Measurements from ENCODE around the gene NACA2.
"Not testable (repeated sequence)": the region's sequence is repeated elsewhere in the genome, so short reads cannot be mapped to it uniquely, and the experiment has no call there.

NACA2 gene

DNA sequence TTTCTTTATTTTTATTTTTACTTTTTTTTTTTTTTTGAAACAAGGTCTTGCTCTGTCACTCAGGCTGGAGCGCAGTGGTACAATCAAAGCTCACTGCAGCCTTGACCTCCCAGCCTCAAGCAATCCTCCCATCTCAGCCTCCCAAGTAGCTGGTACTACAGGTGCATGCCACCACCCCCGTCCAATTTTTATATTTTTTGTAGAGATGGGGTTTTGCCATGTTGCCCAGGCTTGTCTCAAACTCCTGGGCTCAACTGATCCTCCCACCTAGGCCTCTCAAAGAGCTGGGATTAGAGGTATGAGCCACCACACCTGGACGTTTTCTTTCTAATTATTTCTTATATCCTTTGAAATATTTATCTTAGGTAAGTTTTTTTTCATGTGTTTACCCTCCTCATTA lies 4.4 kb downstream of the NACA2 start:
- not testable (repeated sequence) for H3K4me3 ChIP-seq (ENCODE audit: low read length in 2 of 2); H3K9ac ChIP-seq (ENCODE audit: low read length in 2 of 2); H3K36me3 ChIP-seq (ENCODE audit: control insufficient read depth in 2 of 2, insufficient read depth in 2 of 2, low read length in 2 of 2); H3K27me3 ChIP-seq (ENCODE audit: control insufficient read depth in 1 of 2, insufficient read depth in 2 of 2, low read length in 2 of 2); H3K27ac ChIP-seq (ENCODE audit: low read length); H3K9me3 ChIP-seq (ENCODE audit: control insufficient read depth in 2 of 2, low read length in 2 of 2); H3K4me1 ChIP-seq (ENCODE audit: control insufficient read depth, insufficient read depth, low read length)

DNA sequence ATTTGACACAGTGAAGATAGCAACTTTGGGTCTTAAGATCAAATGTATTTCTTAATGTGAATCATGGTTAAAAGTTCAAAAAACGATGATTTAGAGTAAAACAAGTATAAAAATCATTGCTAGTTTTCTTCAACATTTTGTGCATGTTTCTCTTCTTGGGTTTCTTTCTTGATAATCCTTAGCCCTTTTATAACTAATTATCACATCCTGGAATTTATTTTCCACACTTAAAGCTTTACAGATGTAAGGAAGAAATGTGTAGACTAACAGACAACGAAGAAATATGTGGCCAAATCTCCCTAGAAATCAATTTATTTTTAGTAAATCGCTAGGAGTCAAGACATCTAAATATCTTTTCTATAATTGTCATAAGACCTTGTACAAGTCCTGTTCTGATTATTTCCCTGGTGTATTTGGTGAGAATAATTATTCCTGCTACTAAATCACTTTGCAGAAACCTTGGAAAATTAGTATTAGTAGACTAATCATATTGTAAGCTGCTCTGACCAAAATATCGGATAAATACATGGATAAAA lies 4.9 kb downstream of the NACA2 start:
- Histone ChIP-seq H3K9me3 (ENCODE audit: control insufficient read depth in 2 of 2, low read length in 2 of 2) (no peaks in the 10 kb centered on the region), H3K9ac (ENCODE audit: low read length in 2 of 2) (no peak overlapping the region), H3K27me3 (ENCODE audit: control insufficient read depth in 1 of 2, insufficient read depth in 2 of 2, low read length in 2 of 2) (no peaks in the 10 kb centered on the region), H3K27ac (ENCODE audit: low read length) (no peak overlapping the region), H3K36me3 (ENCODE audit: control insufficient read depth in 2 of 2, insufficient read depth in 2 of 2, low read length in 2 of 2) (no peaks in the 10 kb centered on the region), H3K4me3 (ENCODE audit: low read length in 2 of 2) (no peak overlapping the region), H3K4me1 (ENCODE audit: control insufficient read depth, insufficient read depth, low read length) (no peaks in the 10 kb centered on the region)

DNA sequence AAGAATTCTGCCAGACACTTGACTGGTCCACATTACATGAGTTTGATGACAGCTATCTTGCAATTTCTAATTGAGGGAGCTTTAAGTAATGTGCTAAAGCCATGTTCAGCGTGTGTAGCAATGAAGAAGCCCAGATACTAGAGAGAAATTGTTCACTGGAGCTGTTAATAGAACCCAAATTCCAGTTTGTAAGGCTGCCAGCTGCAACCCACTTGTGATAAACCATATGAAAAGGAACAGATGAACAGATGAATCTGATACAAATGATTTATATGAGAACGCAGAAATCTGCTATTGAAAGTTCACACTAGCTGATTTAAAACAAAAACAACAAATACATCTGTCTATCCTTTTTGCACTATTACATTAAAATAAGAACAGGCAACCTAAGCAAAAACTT lies 6.2 kb downstream of the NACA2 start:
- Histone ChIP-seq H3K27me3 (ENCODE audit: control insufficient read depth in 1 of 2, insufficient read depth in 2 of 2, low read length in 2 of 2) (no peaks in the 10 kb centered on the region), H3K4me3 (ENCODE audit: low read length in 2 of 2) (no peak overlapping the region), H3K9ac (ENCODE audit: low read length in 2 of 2) (no peak overlapping the region), H3K4me1 (ENCODE audit: control insufficient read depth, insufficient read depth, low read length) (no peaks in the 10 kb centered on the region), H3K27ac (ENCODE audit: low read length) (no peak overlapping the region), H3K36me3 (ENCODE audit: control insufficient read depth in 2 of 2, insufficient read depth in 2 of 2, low read length in 2 of 2) (no peaks in the 10 kb centered on the region), H3K9me3 (ENCODE audit: control insufficient read depth in 2 of 2, low read length in 2 of 2) (no peaks in the 10 kb centered on the region)

DNA sequence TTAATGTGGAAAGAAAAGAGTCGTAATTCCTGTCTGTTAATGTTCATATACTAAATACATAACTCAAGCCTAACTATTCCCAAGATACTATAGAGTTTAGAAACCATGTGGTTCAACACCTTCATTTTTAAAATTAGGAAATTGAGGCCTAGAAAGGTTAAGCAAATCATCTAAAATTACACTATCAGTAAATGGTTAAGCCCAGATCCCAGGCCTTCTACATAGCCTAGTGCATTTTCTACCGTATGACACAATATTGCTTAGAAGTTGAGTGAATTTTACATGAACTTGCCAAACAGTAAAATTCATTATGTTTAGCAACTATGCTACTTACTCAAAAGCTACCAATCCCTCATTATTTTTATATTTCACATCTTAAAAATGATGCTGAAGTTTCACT lies 6.8 kb downstream of the NACA2 start:
- Histone ChIP-seq H3K27ac (ENCODE audit: low read length) (no peak overlapping the region), H3K9ac (ENCODE audit: low read length in 2 of 2) (no peak overlapping the region), H3K4me1 (ENCODE audit: control insufficient read depth, insufficient read depth, low read length) (no peaks in the 10 kb centered on the region), H3K27me3 (ENCODE audit: control insufficient read depth in 1 of 2, insufficient read depth in 2 of 2, low read length in 2 of 2) (no peaks in the 10 kb centered on the region), H3K9me3 (ENCODE audit: control insufficient read depth in 2 of 2, low read length in 2 of 2) (no peaks in the 10 kb centered on the region), H3K4me3 (ENCODE audit: low read length in 2 of 2) (no peak overlapping the region), H3K36me3 (ENCODE audit: control insufficient read depth in 2 of 2, insufficient read depth in 2 of 2, low read length in 2 of 2) (no peaks in the 10 kb centered on the region)

DNA sequence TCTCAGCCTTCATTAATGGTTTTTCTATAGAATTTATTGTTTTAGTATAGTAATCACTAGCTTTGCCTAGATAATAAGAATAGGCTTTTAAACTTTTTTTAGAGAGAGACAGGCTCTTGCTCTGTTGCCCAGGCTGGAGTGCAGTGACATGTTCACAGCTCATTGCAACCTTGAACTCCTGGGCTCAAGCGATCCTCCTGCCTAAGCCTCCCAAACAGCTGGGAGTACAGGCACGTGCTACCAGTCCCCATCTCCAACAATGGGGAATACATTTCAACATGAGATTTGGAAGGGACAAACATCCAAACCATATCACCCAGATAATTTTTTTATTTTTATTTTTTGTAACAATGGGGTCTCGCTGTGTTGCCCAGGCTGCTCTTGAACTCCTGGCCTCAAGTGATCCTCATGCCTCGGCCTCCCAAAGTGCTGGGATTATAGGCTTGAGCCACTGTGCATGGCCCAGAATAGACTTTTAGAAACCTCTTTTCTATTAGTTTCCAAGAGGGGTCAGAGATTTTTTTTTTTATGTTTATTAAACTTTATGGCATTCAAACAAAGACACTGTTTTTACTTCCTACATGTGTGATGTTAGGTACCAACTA lies 7.3 kb downstream of the NACA2 start:
- Histone ChIP-seq H3K4me3 (ENCODE audit: low read length in 2 of 2) (no peak overlapping the region), H3K4me1 (ENCODE audit: control insufficient read depth, insufficient read depth, low read length) (no peaks in the 10 kb centered on the region), H3K9me3 (ENCODE audit: control insufficient read depth in 2 of 2, low read length in 2 of 2) (no peaks in the 10 kb centered on the region), H3K27ac (ENCODE audit: low read length) (no peak overlapping the region), H3K9ac (ENCODE audit: low read length in 2 of 2) (no peak overlapping the region), H3K36me3 (ENCODE audit: control insufficient read depth in 2 of 2, insufficient read depth in 2 of 2, low read length in 2 of 2) (no peaks in the 10 kb centered on the region), H3K27me3 (ENCODE audit: control insufficient read depth in 1 of 2, insufficient read depth in 2 of 2, low read length in 2 of 2) (no peaks in the 10 kb centered on the region)

DNA sequence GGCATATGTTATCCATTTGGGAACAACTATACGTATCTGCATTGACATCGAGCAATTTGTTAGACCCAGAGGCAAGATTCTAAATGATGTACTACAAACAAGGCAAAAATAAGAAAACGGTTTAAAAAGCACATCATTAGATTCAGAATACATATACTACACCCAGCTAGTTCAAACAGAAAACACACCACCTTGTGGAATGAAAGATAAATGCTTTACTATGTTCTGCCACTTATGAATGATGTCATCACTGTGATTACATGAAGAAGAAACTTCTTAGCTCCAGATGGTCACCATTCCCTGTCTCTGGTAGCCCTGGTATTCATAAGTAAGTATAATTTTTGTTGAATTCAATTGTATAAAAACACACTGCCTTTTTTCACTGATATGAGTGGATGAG lies 7.8 kb downstream of the NACA2 start:
- no peaks in the 10 kb centered on the region for H3K36me3 ChIP-seq (ENCODE audit: control insufficient read depth in 2 of 2, insufficient read depth in 2 of 2, low read length in 2 of 2)

DNA sequence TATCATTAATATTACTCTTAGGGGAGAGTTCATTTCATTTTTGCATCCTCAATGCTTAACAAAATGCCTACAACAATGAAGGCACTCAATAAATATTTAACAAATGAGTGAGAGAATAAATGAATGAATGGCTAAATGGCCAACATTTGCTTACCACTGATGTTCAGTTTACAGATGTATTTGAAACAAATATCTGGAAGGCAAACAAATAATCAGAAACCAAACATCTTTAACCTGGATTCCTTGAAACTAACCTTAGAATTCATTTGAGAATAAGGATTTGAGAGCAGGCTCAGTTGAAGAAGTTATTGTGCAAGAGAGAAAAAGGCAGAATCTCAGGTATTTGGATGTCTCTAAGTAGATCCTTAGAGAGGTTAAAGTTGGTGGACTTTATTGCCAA lies 8.4 kb downstream of the NACA2 start:
- H3K9ac ChIP-seq (ENCODE audit: low read length in 2 of 2), result no peak overlapping the region
- no peak overlapping the region for H3K4me3 ChIP-seq (ENCODE audit: low read length in 2 of 2)
- H3K27me3 ChIP-seq (ENCODE audit: control insufficient read depth in 1 of 2, insufficient read depth in 2 of 2, low read length in 2 of 2), result no peaks in the 10 kb centered on the region
- H3K9me3 ChIP-seq (ENCODE audit: control insufficient read depth in 2 of 2, low read length in 2 of 2), result no peaks in the 10 kb centered on the region
- H3K36me3 ChIP-seq (ENCODE audit: control insufficient read depth in 2 of 2, insufficient read depth in 2 of 2, low read length in 2 of 2), result no peaks in the 10 kb centered on the region
- no peaks in the 10 kb centered on the region for H3K4me1 ChIP-seq (ENCODE audit: control insufficient read depth, insufficient read depth, low read length)
- H3K27ac ChIP-seq (ENCODE audit: low read length), result no peak overlapping the region

More for the DNA sequence above, 7.8 kb downstream of the NACA2 start:
- no peak overlapping the region for H3K9ac ChIP-seq (ENCODE audit: low read length in 2 of 2)
- no peaks in the 10 kb centered on the region for H3K27me3 ChIP-seq (ENCODE audit: control insufficient read depth in 1 of 2, insufficient read depth in 2 of 2, low read length in 2 of 2)
- no peaks in the 10 kb centered on the region for H3K9me3 ChIP-seq (ENCODE audit: control insufficient read depth in 2 of 2, low read length in 2 of 2)
- H3K4me3 ChIP-seq (ENCODE audit: low read length in 2 of 2), result no peak overlapping the region
- no peaks in the 10 kb centered on the region for H3K4me1 ChIP-seq (ENCODE audit: control insufficient read depth, insufficient read depth, low read length)
- H3K27ac ChIP-seq (ENCODE audit: low read length), result no peak overlapping the region

DNA sequence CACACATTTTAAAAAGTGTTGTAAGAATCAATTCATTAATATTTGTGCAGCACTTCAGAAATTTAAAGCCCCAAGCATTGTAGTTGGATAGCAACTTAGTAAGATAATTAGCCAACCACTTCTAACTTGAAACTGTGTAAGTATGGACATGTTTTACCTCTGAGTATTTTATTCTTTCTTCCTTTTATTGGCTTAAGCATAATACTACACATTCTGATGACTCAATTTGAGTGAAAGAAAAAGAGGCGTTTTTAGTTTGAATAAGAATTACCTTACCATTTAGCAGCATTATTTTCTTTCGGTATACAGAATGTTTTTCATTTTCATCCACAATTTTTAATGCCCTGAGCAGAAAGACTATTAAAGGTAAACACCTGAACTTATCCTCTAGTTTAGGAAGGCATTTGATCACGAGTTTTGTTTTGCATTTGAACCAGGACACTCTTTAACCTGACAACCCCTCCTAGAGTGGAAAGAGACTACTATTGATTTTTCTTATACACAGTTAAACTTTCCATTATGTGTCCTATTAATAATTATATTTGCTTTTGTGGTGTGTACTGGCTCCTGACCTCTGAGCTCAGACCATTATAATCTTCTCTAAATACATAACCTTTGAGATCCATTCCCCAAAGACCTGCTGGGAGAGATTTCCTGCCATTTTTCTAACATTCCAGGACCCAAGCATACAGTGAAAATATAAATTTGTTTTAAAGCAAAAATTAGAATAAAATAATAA lies 9.2 kb downstream of the NACA2 start:
- Histone ChIP-seq H3K4me3 (ENCODE audit: low read length in 2 of 2) (no peak overlapping the region), H3K27ac (ENCODE audit: low read length) (no peak overlapping the region), H3K9me3 (ENCODE audit: control insufficient read depth in 2 of 2, low read length in 2 of 2) (no peaks in the 10 kb centered on the region), H3K36me3 (ENCODE audit: control insufficient read depth in 2 of 2, insufficient read depth in 2 of 2, low read length in 2 of 2) (no peaks in the 10 kb centered on the region), H3K9ac (ENCODE audit: low read length in 2 of 2) (no peak overlapping the region), H3K4me1 (ENCODE audit: control insufficient read depth, insufficient read depth, low read length) (no peaks in the 10 kb centered on the region), H3K27me3 (ENCODE audit: control insufficient read depth in 1 of 2, insufficient read depth in 2 of 2, low read length in 2 of 2) (no peaks in the 10 kb centered on the region)

DNA sequence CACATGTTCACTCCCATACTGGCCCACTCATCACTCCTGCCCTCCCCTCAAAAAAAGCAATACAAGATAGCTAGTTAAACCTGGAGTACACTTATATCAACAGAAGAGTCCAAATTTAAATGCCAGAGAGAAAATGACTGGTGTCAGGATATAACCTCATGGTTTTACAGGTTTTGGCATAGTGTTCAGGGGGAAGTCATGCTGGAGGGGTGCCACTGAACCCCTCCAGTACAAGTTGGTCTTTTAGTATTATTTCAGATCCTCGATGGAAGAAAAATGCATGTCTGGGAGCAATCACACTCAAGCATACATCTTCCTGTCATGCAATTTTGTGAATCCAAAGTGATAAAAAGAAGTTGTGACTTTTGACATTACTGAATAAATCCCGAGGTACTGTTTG lies 10.5 kb downstream of the NACA2 start:
- no peaks in the 10 kb centered on the region for H3K9me3 ChIP-seq (ENCODE audit: control insufficient read depth in 2 of 2, low read length in 2 of 2)
- no peaks in the 10 kb centered on the region for H3K36me3 ChIP-seq (ENCODE audit: control insufficient read depth in 2 of 2, insufficient read depth in 2 of 2, low read length in 2 of 2)
- no peak overlapping the region for H3K9ac ChIP-seq (ENCODE audit: low read length in 2 of 2)
- H3K27ac ChIP-seq (ENCODE audit: low read length), result no peak overlapping the region
- no peaks in the 10 kb centered on the region for H3K27me3 ChIP-seq (ENCODE audit: control insufficient read depth in 1 of 2, insufficient read depth in 2 of 2, low read length in 2 of 2)
- H3K4me3 ChIP-seq (ENCODE audit: low read length in 2 of 2), result no peak overlapping the region
- no peaks in the 10 kb centered on the region for H3K4me1 ChIP-seq (ENCODE audit: control insufficient read depth, insufficient read depth, low read length)

DNA sequence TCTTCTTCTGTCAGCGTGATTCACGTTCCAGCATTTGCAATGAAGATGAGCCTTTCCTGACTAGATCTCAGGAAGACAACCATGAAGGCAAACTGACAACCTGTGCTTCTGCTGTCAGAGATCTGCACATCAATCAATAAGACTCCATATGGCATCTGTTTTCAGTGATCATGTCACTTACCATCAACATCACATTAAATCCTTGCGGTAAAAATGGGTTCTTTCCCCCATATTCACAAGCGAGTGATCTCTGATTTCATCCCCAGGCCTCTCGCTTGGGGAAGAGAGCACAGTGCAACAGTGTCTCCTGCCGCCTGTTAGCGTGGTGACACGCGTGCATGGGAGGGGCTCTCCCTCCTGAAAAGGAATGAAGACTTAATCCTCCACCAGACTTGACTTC lies 11.1 kb downstream of the NACA2 start:
- H3K4me3 ChIP-seq (ENCODE audit: low read length in 2 of 2), result no peak overlapping the region

DNA sequence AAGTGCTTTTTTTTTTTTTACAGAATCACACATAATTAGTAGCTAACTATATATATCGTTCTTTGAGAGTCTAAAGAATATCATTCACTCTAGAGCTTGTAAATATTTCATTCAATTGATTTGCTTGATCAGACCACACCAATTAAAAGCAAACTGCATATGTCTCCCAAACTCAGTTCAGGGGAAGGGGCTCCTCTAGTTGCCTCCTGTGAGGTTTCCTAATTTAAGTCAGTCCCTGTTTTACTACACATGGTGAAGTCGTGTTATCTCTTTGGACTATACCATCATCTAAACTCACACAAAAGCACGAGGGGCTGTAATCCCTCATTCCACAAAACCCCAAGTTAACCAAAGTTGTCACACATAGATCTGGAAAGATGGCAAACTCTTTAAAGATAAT lies 11.7 kb downstream of the NACA2 start:
- Histone ChIP-seq H3K27me3 (ENCODE audit: control insufficient read depth in 1 of 2, insufficient read depth in 2 of 2, low read length in 2 of 2) (no peaks in the 10 kb centered on the region), H3K9me3 (ENCODE audit: control insufficient read depth in 2 of 2, low read length in 2 of 2) (no peaks in the 10 kb centered on the region), H3K36me3 (ENCODE audit: control insufficient read depth in 2 of 2, insufficient read depth in 2 of 2, low read length in 2 of 2) (no peaks in the 10 kb centered on the region), H3K9ac (ENCODE audit: low read length in 2 of 2) (no peak overlapping the region), H3K4me1 (ENCODE audit: control insufficient read depth, insufficient read depth, low read length) (no peaks in the 10 kb centered on the region), H3K4me3 (ENCODE audit: low read length in 2 of 2) (no peak overlapping the region), H3K27ac (ENCODE audit: low read length) (no peak overlapping the region)

More for the DNA sequence above, 11.1 kb downstream of the NACA2 start:
- Histone ChIP-seq H3K27me3 (ENCODE audit: control insufficient read depth in 1 of 2, insufficient read depth in 2 of 2, low read length in 2 of 2) (no peaks in the 10 kb centered on the region), H3K36me3 (ENCODE audit: control insufficient read depth in 2 of 2, insufficient read depth in 2 of 2, low read length in 2 of 2) (no peaks in the 10 kb centered on the region), H3K9me3 (ENCODE audit: control insufficient read depth in 2 of 2, low read length in 2 of 2) (no peaks in the 10 kb centered on the region), H3K9ac (ENCODE audit: low read length in 2 of 2) (no peak overlapping the region), H3K27ac (ENCODE audit: low read length) (no peak overlapping the region), H3K4me1 (ENCODE audit: control insufficient read depth, insufficient read depth, low read length) (no peaks in the 10 kb centered on the region)
